GM21619 (cell line): ENCODE measurements around the gene ATF4.
"Not testable (repeated sequence)": the region's sequence is repeated elsewhere in the genome, so short reads cannot be mapped to it uniquely, and the experiment has no call there.

Experiments
- ATAC-seq: cut with Tn5 transposase; IDR thresholded peaks from one replicate; pipeline ENCODE4 v1.9.1; 2021; ENCODE audit not compliant: unreplicated experiment

The ATF4 gene

GRCh38 chr22:39489094-39490068 lies 31.0 kb upstream of the ATF4 start:
- no peak for ATAC-seq

GRCh38 chr22:39490135-39490798 lies 30.1 kb upstream of the ATF4 start:
- no peak for ATAC-seq

GRCh38 chr22:39490966-39491680 lies 29.2 kb upstream of the ATF4 start:
- ATAC-seq, result no peak

GRCh38 chr22:39491696-39492095 lies 28.7 kb upstream of the ATF4 start:
- no peak for ATAC-seq

GRCh38 chr22:39492186-39492585 lies 28.2 kb upstream of the ATF4 start:
- ATAC-seq, result no peak

- no peak for ATAC-seq
These were observed 26.6 kb upstream of the ATF4 start for GRCh38 chr22:39493759-39494158.

GRCh38 chr22:39494471-39495120 lies 25.8 kb upstream of the ATF4 start:
- ATAC-seq, result no peak

- no peak for ATAC-seq
These were observed 24.1 kb upstream of the ATF4 start for GRCh38 chr22:39496131-39496838.

GRCh38 chr22:39497429-39497828 lies 22.9 kb upstream of the ATF4 start:
- ATAC-seq, result no peak

- no peak for ATAC-seq
These were observed 22.0 kb upstream of the ATF4 start for GRCh38 chr22:39498368-39498767.

GRCh38 chr22:39498802-39499201 lies 21.6 kb upstream of the ATF4 start:
- ATAC-seq, result no peak

- ATAC-seq, result no peak
These were observed 20.3 kb upstream of the ATF4 start for GRCh38 chr22:39500101-39500500.

- no peak for ATAC-seq
These were observed 18.7 kb upstream of the ATF4 start for GRCh38 chr22:39501644-39502108.

- peak; percentile 85 for ATAC-seq
These were observed 18.1 kb upstream of the ATF4 start, which contains the start of gene MIEF1 for GRCh38 chr22:39502109-39502788. Gene MIEF1, plus strand, starts transcription at chr22:39502290. Its CDS starts 9,005 bp downstream, at chr22:39511295.

GRCh38 chr22:39502789-39503409 lies 17.5 kb upstream of the ATF4 start:
- no peak for ATAC-seq

- no peak for ATAC-seq
These were observed 16.7 kb upstream of the ATF4 start for GRCh38 chr22:39503630-39504029.

GRCh38 chr22:39504071-39504470 lies 16.3 kb upstream of the ATF4 start:
- ATAC-seq, result no peak

GRCh38 chr22:39507021-39507420 lies 13.3 kb upstream of the ATF4 start:
- not testable (repeated sequence) for ATAC-seq

GRCh38 chr22:39508393-39508792 lies 12.0 kb upstream of the ATF4 start:
- no peak for ATAC-seq
